Cerebellar nuclear complex (tissue), 1 donor: Measurements from ENCODE around the gene PPP3R2.

ENCODE experiments used
- DNase-seq, 2 experiments: peaks; one replicate each; lab custom pipeline; 2025; lab: John Stamatoyannopoulos, UW

PPP3R2 gene, protein sequence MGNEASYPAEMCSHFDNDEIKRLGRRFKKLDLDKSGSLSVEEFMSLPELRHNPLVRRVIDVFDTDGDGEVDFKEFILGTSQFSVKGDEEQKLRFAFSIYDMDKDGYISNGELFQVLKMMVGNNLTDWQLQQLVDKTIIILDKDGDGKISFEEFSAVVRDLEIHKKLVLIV

DNA sequence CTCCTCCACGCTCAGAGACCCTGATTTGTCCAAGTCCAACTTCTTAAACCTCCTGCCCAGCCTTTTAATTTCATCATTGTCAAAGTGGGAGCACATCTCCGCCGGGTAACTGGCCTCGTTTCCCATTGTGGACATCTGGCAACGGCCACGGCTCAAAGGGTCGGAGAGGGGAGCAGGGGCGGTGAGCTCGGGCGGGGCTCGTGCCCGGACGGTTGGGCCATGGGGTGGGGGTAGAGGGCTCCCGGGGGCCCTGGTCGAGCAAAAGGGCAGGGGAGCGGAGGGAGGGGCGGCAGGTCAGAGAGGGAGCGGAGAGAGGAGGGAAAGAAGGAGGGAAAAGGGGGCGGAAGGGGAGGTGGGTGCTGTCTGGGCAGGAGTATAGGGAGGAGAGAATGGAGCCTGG is at the start of gene PPP3R2:
Gene PPP3R2, minus strand, starts transcription at position 174 of the 400 bp plus-strand sequence. Its CDS starts 48 bp downstream, at position 126.
- no peak for DNase-seq

DNA sequence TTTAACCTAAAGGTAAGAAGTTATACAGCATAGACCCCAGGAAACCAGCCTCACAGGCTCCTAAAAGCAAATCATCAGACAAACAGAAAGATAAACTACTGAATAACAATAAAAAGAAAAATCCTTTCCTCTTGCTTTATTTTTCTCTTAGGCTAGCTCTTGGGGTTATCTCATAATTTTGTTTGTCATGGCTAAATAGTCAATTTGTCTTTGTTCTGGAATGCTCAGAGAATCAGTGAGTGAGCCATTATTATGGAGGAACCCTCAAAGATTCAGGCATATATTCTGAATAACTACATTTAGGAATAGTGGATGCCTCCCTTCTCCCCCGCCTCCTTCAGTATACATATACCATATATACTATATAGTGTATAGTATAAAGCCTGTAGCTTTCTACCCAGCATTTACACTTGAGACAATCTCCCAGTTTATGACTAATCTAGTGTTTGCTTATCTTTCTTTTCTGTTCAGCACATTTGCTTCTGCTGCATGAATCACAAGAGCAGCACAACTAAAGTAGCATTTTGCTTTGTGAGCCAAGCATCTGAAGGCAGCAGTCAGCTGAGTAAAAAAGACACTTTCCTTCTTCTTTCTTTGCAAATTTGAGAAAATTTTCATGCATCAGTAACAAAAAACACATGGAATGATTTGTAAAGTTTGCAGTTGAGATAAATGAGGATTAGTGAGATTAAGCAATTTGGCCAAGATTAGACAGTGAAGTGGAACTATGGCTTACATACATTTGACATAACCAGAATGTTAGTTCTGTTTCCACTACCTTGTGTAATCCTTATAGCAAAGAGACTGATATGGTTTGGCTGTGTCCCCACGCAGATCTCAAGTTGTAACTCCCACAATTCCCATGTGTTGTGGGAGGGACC is 45.3 kb upstream of the PPP3R2 start:
- DNase-seq = no peak

GRCh38 chr9:101639311-101639710 is 44.5 kb upstream of the PPP3R2 start:
- DNase-seq = no peak

GRCh38 chr9:101636247-101636646 is 41.5 kb upstream of the PPP3R2 start:
- no peak for DNase-seq

GRCh38 chr9:101635473-101635872 is 40.7 kb upstream of the PPP3R2 start:
- DNase-seq = no peak

DNA sequence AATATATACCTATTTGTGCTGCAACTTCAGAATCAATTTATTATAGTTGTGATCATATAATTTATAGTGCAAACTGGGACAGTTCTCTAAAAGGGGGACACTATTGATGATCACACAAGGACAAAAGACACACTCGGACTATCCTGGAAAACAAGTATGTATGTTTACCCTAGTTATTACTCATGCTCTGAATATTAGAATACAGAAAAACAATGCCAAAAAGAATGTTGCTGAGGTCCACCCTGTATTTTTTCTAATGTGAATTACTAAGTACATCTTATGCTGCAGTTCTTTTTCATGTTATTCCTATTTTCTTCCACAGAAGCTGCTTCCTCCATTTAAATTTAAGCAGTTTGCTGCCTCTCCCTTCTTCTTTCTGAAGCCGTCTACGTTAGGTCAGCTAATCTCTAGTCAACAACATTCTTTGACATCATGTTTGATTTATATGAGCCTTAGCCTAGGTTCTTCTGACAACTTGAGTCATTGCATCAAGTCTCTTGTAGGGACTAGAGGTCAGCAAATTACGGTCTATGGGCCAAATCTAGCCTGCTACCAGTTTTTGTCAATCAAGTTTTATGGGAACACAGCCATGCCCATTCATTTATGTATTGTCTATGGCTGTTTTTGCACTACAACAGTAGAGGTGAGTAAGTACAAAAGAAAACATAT is 40.1 kb upstream of the PPP3R2 start:
- DNase-seq = no peak

GRCh38 chr9:101632611-101633010 is 37.8 kb upstream of the PPP3R2 start:
- no peak for DNase-seq

- no peak for DNase-seq
These were observed 37.1 kb upstream of the PPP3R2 start for GRCh38 chr9:101631892-101632291.

GRCh38 chr9:101629636-101630035 is 34.9 kb upstream of the PPP3R2 start:
- DNase-seq = no peak

- DNase-seq = no peak
These were observed 33.4 kb upstream of the PPP3R2 start for GRCh38 chr9:101628173-101628572.

DNA sequence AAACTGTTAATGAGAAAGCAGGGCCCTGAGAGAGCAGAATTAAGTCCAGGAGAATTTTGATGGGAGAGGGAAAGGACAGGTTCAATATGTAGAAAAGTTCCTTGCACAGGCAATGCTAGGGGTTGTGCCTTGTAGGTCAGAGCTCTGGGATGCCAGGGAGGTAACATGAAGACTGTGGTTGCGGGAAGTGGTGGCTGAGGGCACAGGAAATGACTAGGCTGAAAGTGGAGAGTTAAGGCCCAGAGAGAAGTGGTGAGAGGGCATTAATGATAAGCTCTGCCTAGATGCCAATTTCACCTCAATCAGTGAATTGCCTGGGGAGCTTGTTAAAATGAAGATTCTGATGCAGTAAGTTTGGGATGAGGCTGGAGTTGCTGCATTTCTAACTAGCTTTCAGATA is 31.5 kb upstream of the PPP3R2 start:
- no peak for DNase-seq

GRCh38 chr9:101625876-101626275 is 31.1 kb upstream of the PPP3R2 start:
- DNase-seq = no peak

GRCh38 chr9:101620452-101620851 is 25.7 kb upstream of the PPP3R2 start:
- no peak for DNase-seq

- DNase-seq = no peak
These were observed 23.9 kb upstream of the PPP3R2 start for GRCh38 chr9:101618698-101619097.

GRCh38 chr9:101605547-101605946 is 10.8 kb upstream of the PPP3R2 start:
- no peak for DNase-seq

DNA sequence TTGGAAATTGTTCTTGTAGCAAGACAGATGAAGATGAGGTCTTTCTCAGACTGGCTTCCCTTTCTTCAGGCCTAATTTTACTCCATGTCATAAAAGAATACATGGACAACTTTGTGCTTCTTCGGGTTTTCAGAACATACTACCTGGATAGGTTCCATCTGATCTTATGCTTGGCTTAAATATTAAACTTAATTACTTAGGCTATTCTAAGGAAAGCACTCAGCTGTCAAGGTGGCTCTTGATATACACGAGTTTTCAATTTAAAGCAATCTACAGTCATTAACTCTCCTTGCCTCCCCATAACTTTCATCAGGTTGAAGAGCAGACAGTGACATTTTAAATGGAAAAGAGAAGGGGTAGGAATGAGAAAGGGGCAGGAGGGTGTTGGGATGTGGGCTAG is 9.5 kb upstream of the PPP3R2 start:
- DNase-seq = no peak

DNA sequence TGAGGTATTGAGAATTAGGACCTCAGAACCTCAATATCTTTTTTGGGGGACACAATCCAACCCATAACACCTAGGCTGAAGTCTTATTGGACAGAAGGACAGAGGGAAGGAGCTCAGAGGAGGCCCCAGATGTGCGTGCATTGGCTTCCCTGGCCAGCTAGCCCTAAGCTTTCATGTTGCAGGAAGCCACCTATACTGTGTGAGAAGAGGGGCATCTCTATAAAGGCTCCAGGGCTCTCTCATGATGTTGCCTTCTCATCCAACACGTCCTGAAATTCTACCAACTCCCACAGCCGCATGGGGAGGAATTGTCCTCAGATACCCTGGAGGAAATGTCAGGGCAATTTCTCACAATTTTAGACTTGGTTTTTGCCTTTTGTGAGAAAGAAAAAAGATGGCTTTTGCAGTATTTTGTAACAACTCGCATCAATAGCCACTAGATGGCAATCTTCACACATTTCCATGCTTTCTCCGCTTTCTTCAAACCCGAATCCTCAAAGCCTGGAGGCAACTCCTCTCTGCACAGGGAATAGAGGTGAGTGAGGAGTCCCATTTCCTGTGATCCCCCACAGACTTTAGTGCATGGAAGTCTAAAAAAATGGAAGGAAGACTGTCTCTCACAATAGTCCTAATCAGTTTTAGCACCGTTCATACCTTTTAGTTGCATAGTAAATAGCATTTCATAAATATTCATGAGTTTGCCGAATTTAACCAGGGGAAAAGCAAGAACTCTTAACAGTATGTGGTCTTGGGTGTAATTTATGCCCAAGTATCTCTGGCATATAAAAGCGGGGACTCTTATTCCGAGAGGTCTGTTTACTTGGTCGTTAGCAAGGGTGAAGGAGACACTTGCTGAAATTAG is 7.4 kb upstream of the PPP3R2 start:
- peak in 1 of 2 experiments; percentile 16 for DNase-seq

- DNase-seq = no peak
These were observed 1.4 kb downstream of the PPP3R2 start for GRCh38 chr9:101593345-101593744.

DNA sequence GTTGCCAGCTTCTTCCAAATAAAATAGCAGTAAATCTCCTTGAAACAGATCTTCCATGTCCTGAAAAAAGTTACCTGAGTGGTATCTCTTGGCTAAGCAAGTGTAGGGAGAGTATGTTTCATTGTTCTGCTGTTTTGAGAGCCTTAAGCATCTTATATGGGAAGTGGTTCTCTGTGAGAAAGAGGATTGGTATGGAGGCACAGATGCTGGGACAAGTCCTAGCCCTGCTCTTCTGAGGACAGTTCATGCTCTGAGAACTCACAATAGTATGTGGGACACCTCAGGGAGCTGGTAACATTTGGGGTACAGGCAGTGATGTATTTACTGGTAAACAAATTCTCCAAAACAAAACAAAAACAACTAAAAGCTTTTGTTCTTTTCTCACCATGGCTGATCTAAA is 2.0 kb downstream of the PPP3R2 start:
- DNase-seq = no peak

GRCh38 chr9:101591787-101592446 is 2.9 kb downstream of the PPP3R2 start:
- DNase-seq = no peak

DNA sequence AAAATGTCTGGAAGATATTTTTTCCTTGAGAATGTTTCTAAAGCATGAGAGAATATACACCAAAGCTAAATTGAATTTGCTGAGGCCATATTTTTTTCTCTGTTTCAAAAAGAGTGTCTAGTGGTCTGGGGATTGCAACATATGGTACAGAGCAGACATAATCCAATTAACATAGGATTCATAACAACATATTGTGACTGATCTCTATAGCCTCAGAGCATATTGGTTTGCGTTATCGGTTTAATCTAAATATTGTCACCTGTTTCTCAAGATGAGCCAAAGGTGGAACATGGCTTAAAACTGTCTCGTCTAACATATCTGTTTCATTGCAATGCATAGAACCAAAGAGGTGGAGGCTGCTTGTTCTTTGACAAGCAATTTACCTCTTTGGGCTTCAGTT is 3.9 kb downstream of the PPP3R2 start:
- DNase-seq = no peak
